Measurements from ENCODE around the gene LTBP1.
"Not testable (repeated sequence)": the region's sequence is repeated elsewhere in the genome, so short reads cannot be mapped to it uniquely, and the experiment has no call there.

LTBP1 gene

GRCh38 chr2:32946314-32947075 is at the start of gene LTBP1:
Gene LTBP1, plus strand, starts transcription at chr2:32946953. Its CDS starts 372 bp downstream, at chr2:32947325.
- peak; percentile 80 for DNase-seq (ENCODE audit: low spot score)

DNA sequence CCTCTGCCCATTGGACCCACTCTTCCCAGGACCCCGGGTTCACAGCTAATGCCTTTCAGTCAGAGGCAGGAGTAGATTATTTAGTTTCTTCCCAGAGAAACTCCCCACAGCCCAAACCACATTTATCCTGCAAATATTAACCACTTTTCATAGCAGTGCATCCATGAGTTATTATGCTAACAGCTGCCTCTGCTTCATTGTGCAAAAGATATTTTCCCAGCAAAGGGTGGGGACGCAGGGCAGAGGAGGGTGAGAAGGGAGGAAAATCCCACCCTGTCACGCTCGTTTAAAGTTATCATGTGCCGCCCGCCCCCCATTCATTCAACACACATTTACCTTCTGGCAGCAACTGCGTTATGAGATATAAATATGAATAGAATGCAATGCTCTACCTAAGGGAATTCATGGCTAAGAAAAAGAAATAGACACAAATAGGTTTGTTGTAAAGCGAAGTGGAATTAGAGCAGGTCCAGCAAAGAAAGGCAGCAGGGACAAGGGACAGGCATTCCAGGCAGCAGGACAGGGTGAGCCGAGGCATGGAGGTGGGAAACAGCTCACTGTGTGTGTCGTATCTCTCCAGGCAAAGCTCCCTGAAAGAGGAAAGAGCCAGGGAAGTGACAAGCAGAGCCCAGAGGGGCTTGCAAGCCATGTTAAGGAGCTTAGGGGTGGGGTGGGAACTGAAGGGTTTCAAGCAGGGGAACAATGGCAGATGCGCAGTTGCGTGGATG is 46.3 kb upstream of the LTBP1 start:
- no peak for DNase-seq (ENCODE audit: low spot score)

- DNase-seq (ENCODE audit: low spot score) = no peak
Measured at GRCh38 chr2:32901313-32901712, 45.4 kb upstream of the LTBP1 start.

DNA sequence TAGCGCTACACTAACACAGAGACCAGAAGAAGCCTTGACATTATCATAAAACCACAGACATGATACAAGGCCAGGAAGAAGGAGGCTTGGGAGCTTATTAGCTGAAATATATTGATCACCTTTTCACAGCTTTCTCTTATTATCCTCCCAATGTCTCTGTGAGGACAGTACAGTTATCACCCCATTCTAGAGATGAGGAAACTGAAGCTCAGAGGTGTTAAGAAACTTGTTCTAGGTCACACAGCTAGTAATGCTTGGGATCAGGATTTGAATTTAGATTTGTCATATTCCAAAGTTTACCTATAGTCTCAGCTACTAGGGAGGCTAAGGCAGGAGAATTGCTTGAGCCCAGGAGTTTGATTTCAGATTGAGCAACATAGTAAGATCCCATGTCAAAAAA is 44.6 kb upstream of the LTBP1 start:
- no peak for DNase-seq (ENCODE audit: low spot score)

DNA sequence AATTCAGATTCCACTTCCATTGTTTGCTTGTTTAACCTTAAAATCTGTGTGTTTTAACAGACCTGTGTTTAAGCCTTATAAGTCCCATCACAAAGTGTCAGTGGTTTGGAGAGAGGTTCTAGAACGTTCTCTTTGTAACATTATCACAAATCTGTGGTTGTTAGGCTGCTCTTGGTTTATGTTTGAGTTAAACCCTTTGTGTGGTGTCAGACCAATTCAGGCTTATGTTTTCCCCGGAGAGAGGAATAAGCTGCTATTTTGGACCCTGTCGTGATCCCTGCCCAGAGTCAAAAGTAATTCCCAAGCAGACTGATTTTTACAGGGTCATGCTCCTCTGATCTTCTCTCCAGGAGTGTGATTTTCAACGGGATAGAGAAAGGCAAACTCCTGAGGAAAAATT is 43.8 kb upstream of the LTBP1 start:
- DNase-seq (ENCODE audit: low spot score) = no peak

DNA sequence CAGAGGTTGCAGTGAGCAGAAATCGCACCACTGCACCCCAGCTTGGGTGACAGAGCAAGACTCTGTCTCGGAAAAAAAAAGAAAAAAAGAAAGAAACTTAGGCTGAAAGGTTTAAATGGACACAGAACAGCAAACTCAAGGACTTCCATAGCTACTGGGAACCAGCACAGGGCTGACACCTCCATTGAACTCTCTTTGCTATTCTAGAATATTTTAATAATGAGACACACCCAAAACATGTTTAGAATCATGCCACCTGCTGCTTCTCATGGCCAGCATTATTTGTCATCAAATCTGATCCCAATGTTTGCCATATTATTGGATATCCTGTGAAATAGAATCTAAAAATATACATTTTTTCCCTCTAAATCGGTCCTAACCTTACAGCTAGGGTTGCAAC is 42.7 kb upstream of the LTBP1 start:
- no peak for DNase-seq (ENCODE audit: low spot score)

DNA sequence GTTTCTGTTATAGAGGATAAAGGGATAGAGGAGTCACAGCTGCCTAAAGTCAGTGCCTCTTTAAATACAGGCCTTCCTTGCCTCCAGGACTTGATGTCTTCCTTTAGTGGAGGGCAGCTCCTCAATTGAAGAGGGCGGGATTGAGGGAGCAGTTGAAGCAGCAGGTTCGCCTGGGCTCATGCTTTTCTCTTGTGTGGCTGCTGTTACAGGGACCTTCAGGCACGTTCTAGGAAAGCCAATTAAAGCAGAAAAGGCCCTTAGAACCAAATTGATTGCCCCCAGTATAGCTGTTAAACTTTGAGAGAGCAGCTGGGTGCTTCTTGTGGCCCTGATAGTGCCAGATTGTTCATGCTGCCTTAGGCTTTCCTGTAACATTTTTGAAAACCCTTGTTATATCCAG is 42.0 kb upstream of the LTBP1 start:
- DNase-seq (ENCODE audit: low spot score) = no peak

DNA sequence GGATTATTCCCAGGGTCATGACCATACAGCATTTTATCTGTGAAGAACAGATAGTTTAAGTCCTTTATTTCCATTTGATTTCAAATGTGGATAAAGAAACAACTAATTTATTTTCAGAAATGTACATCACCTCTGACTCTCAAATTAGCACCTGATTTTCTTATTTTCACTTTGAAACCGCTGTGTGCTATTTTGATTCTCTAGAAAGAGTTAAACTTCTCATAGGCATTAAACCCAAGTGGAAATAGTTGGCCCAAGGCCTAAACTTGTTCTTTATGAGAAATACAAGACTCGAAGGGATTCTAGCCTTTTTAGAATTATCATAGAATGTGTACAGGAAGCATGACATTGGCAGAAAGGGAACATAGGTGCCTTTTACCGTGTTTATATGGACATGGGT is 41.5 kb upstream of the LTBP1 start:
- no peak for DNase-seq (ENCODE audit: low spot score)

GRCh38 chr2:32910883-32911598 is 35.7 kb upstream of the LTBP1 start:
- DNase-seq (ENCODE audit: low spot score) = no peak

- DNase-seq (ENCODE audit: low spot score) = no peak
Measured at GRCh38 chr2:32915694-32916093, 31.1 kb upstream of the LTBP1 start.

DNA sequence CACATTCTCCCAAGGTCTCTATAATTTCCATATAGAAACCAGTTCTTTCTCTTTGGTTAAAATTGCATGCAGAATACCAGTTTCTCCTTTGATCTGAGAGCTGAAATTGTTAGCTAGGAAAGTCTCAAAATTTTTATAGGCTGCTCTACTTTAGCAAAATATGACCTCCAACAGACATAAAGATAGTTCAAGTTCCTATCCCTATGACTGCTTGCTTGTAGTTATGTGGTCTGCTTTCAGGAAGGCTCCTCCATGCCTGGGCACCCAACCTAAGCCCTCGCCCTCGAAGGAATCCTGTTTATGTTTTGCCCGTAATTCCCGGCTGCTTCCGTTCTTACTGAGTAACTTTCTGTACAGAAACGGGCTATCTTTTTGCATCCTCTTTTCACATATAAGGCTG is 28.0 kb upstream of the LTBP1 start:
- no peak for DNase-seq (ENCODE audit: low spot score)

GRCh38 chr2:32919901-32920300 is 26.9 kb upstream of the LTBP1 start:
- not testable (repeated sequence) for DNase-seq (ENCODE audit: low spot score)

- DNase-seq (ENCODE audit: low spot score) = not testable (repeated sequence)
Measured at GRCh38 chr2:32921486-32921885, 25.3 kb upstream of the LTBP1 start.

- DNase-seq (ENCODE audit: low spot score) = no peak
Measured at GRCh38 chr2:32922501-32922900, 24.3 kb upstream of the LTBP1 start.

GRCh38 chr2:32923109-32923508 is 23.6 kb upstream of the LTBP1 start:
- no peak for DNase-seq (ENCODE audit: low spot score)

DNA sequence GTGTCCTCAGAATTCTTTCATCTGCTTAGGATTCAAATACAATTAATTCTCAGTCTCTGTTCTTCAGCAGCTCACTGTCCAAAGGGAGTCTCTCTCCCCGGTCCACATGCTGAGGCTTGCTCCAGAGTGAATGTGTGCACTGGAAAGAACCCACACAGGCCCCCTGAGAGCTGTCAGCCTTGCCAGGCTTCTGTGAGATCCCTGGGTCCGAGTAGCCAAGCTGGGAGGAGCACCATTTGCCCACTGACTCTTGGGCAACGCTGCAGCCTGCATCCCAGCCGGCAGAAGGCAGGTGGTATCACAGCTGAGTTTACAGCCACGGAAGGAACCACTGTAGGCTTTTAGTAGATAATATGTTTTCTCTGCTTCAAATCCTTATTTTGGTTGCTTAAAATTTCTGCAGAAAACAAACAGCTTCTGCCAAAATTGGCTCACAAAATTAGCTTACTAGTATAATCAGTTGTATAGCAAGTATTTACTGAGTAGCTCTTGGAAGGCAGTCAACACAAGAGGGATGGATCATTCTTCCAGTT is 21.4 kb upstream of the LTBP1 start:
- DNase-seq (ENCODE audit: low spot score) = no peak

DNA sequence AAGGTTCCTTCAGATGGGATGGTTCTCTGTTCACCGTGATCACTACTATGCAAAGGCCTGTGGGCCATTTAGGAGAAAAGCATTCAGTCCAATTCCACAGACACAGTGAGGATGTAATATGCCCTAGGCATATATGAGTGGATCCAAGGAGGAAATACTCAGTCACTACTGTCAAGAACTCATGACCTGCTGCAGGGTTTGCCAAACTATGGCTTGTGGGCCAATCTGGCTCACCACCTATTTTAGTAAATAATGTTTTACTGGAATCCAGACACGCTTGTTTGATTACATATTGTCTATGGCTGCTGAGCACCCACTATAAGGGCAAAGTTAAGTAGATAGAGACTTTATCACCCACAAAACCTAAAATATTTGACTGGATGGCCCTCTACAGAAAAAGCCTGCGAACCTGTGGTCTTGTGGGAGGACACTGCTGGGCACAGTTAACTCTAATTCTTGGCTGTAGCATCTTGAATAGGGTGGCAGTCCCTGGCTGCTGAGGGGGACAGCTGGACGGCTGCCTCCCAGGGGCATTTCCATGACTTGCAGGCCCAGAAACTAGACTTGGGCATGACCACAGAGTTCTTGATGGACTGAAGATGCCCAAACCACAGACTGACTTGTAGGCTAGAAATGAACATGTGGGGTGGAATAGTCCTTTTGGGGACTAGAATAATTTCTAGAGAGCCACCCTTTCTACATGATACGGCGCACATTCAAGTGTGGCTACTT is 20.6 kb upstream of the LTBP1 start:
- no peak for DNase-seq (ENCODE audit: low spot score)

- no peak for DNase-seq (ENCODE audit: low spot score)
Measured at GRCh38 chr2:32926708-32927084, 20.1 kb upstream of the LTBP1 start.

DNA sequence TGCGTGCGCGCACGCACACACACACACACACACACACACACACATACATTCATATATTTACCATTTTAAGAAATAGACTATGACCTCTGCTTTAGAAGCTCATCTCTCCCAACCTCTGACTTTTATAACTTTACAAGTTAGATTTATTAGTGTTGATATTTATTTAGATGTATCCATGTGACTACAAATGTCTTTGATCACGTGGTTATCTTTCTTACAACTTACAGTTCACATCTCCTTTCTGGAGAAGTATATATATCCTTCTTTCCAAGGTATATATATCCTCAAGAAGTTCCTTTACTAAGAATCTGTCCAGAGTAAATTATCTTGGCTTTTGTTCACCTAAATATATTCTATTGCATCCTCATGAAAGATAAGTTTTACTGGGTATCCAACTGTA is 16.3 kb upstream of the LTBP1 start:
- DNase-seq (ENCODE audit: low spot score) = no peak

DNA sequence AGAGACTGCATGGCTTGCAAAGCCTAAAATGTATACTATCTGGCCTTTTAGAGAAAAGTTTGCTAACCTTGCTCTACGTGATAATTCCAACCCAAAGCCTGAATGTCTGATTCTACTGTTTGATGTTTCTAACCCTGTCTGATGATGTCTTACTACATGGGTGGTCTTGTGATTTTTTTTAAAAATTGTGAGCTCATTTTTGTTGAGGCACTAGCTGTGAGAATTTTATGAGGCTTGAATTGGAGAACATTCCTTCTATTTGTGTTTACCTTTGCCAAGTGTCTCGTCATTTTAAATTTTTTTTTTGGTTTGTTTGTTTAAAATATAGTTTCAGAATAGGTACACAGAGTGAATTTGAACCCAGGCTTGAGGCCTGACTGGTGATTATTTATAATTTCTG is 15.2 kb upstream of the LTBP1 start:
- no peak for DNase-seq (ENCODE audit: low spot score)

GRCh38 chr2:32931945-32932709 is 14.6 kb upstream of the LTBP1 start:
- DNase-seq (ENCODE audit: low spot score) = no peak
